Ecto neural progenitor cell (in vitro differentiated cells): ENCODE measurements around the gene SKIC3.

Source experiments
- DNase-seq: peaks from one replicate; pipeline ENCODE4 v3.0.0-alpha.2; 2018; ENCODE audit warnings: low spot score

The SKIC3 gene

DNA sequence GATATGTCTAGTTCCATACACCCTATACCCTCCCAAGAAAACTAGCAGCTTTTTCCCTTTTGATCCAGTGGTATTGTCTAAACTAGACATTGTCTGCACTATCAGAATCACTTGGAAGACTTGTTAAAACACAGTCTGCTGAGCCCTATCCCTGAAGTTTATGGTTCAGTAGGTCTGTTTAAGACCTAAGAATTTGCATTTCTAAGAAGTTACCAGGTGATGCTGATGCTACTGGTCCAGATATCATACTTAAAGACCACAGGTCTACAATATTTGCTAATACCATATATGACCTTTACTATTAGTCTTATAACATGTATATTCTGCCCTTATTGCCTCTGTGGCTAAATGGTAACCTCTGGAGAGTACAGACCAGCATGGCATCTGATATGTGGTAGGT, 23.3 kb downstream of the SKIC3 start:
- no peak for DNase-seq

DNA sequence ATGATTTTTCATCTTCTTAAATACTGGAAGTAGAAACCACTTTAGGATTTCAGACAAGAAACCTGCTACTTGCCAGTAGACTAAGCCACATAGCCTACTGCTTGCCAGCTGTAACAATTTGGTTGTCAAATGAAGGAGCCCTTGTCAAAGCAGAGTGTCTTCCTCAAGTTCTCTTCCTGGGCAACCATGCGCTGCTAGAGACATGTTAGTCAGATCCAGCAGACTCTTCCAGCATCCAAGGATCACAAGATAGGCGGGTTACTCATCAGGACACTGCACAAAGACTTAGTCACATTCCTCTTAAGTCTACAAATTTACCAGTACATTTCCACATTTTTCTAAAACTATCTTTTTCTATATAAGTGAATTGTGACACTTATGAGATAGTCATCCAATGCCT, 24.4 kb downstream of the SKIC3 start:
- no peak for DNase-seq

- DNase-seq: no peak
Observed at GRCh38 chr5:95528565-95528964, 26.2 kb downstream of the SKIC3 start.

DNA sequence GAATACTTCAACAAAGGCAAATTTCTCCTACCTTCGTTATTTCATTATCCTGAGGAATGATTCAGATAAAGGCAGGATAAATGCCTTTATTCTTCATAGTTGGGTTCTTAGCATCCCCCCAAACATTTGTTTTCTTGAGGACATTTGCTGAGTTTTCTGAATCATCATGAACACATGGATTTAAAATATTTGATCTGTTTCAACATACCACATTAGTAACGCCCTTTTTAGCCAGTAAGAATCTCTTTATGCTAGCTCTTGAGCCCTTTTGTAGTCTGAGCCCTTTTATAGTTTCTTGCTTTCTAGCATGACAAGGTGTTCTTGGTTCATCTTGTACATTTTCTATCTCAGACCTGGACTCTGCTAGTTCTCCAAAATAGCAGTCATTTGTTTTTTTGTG, 27.9 kb downstream of the SKIC3 start:
- DNase-seq: no peak

GRCh38 chr5:95524423-95524822, 30.4 kb downstream of the SKIC3 start:
- DNase-seq: no peak

- no peak for DNase-seq
Observed at GRCh38 chr5:95520206-95520605, 34.6 kb downstream of the SKIC3 start.

DNA sequence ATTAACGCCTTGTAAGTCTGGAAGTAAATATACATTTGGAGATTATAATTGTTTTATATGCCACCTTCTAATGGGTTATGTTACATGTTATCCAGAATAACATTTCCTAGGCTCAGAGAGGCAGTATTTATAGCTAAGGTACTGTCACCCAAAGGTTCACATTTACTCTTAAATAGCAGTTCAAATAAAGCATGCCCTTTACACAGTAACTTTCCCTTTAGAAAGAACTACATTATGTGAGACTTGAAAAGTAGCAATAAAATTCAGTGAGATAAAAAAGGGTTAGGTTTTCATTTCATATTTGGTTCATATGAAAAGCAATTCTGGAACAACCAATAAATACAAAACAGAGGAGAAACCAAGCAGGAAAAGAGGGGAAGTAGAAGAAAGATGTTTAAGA, 35.1 kb downstream of the SKIC3 start:
- DNase-seq: no peak

DNA sequence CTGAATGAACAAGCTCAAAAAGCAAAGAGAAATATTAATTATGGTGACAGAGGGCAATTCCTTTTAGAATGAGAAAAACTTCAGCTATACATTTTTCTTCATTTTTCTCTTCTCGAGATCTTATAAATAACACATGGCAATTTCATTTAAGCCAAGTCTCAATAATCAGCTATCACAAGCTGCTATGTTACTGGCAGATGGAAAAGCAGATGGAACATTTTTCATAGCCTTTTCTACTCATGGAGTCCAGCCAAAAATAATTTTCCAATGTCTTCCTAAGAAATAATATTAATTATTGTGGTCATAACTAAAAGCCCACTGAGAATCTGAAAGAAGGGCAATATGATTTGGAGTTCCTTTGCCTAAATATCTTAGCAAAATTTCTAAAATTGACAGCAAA, 35.6 kb downstream of the SKIC3 start:
- DNase-seq: no peak

GRCh38 chr5:95518417-95518816, 36.4 kb downstream of the SKIC3 start:
- no peak for DNase-seq

DNA sequence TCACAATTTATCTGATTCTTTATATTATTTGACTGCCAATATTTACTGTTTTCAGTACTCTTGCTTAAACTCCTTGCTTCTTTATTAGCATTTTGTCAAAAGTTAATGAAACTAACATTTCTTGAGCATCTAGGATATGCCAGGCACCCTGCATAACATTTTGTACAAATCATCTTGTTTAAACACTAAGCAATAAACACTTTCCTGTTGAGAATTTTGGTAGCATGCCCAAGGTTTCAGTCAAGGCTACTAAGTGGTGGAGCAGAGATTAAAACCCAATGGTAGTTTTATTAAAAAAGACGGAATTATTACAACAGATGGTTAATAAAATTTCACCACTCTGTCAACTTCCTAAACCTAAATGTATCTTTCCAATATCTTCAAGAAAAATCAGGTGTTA, 43.2 kb downstream of the SKIC3 start:
- no peak for DNase-seq

DNA sequence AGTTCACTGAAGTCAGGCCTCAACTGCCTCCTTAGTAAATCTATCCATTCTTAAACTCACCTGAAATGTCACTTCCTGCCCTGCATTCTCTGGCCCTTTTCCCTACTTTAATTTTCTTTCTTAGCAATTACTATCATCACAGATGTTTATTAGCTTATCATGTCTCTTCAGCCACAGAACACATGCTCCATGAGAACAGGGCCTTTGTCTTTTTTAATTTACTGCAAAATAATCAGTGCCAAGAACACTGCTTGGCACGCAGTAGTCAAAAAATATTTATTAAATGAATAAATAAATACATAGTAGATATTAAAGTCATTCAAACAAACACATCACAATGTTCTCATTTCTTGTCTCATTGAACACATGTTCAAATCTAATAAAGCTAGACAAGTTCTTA, 46.2 kb downstream of the SKIC3 start:
- DNase-seq: no peak
